ENCODE measurements around the gene PLEKHG4B.
"Not testable (repeated sequence)": the region's sequence is repeated elsewhere in the genome, so short reads cannot be mapped to it uniquely, and the experiment has no call there.

The PLEKHG4B gene

GRCh38 chr5:204966-205670 is 113.2 kb downstream of the PLEKHG4B start:
- DNase-seq, result no peak

GRCh38 chr5:206406-206805 is 114.4 kb downstream of the PLEKHG4B start:
- no peak for DNase-seq

GRCh38 chr5:206927-207536 is 115.1 kb downstream of the PLEKHG4B start:
- no peak for DNase-seq

- no peak for DNase-seq
These were observed 115.6 kb downstream of the PLEKHG4B start for GRCh38 chr5:207599-207998.

GRCh38 chr5:208449-209114 is 116.6 kb downstream of the PLEKHG4B start:
- DNase-seq, result no peak

- DNase-seq, result no peak
These were observed 121.9 kb downstream of the PLEKHG4B start for GRCh38 chr5:213803-214395.

GRCh38 chr5:215256-215655 is 123.3 kb downstream of the PLEKHG4B start:
- not testable (repeated sequence) for DNase-seq

- DNase-seq, result not testable (repeated sequence)
These were observed 124.1 kb downstream of the PLEKHG4B start for GRCh38 chr5:216076-216475.

- DNase-seq, result peak; percentile 95
These were observed 125.8 kb downstream of the PLEKHG4B start, which contains the start of the genes CCDC127 and SDHA for GRCh38 chr5:217494-218456. TSS of gene CCDC127 (minus strand) at chr5:218153. CDS start at chr5:216849, 1,304 bp downstream. TSS of gene SDHA (plus strand) at chr5:218320. CDS start at chr5:218356, 36 bp downstream.

GRCh38 chr5:218457-219291 is 126.7 kb downstream of the PLEKHG4B start:
- peak; percentile 5 for DNase-seq

- peak; percentile 16 for DNase-seq
These were observed 127.5 kb downstream of the PLEKHG4B start for GRCh38 chr5:219460-219863.

- DNase-seq, result no peak
These were observed 128.0 kb downstream of the PLEKHG4B start for GRCh38 chr5:219991-220390.

GRCh38 chr5:222951-223715 is 131.2 kb downstream of the PLEKHG4B start:
- DNase-seq, result not testable (repeated sequence)

GRCh38 chr5:223791-224190 is 131.8 kb downstream of the PLEKHG4B start:
- no peak for DNase-seq

GRCh38 chr5:225334-225733 is 133.4 kb downstream of the PLEKHG4B start:
- no peak for DNase-seq

- DNase-seq, result not testable (repeated sequence)
These were observed 135.4 kb downstream of the PLEKHG4B start for GRCh38 chr5:227375-227774.

GRCh38 chr5:228886-229285 is 136.9 kb downstream of the PLEKHG4B start:
- no peak for DNase-seq

GRCh38 chr5:230711-231110 is 138.7 kb downstream of the PLEKHG4B start:
- DNase-seq, result no peak

- DNase-seq, result no peak
These were observed 139.7 kb downstream of the PLEKHG4B start for GRCh38 chr5:231661-232060.

- not testable (repeated sequence) for DNase-seq
These were observed 141.5 kb downstream of the PLEKHG4B start for GRCh38 chr5:233426-233825.

Measured in activated effector memory CD4-positive, alpha-beta T cell treated with Interleukin-2 at 50 U/mL for 16 hours (primary cell).